Sciatic nerve (tissue), 2 donors: ENCODE measurements around the gene AKR1B1. TPM values are rescaled to one million over a fixed set of nuclear protein-coding genes. Genes with fewer than 3 reads are reported as not detected.
"Not testable (repeated sequence)": the region's sequence is repeated elsewhere in the genome, so short reads cannot be mapped to it uniquely, and the experiment has no call there.

Source experiments
- ATAC-seq: fragments of 200-7000 bp; cut with Tn5 transposase; one replicate; pipeline ENCODE4 v1.9.1; 2020; ENCODE audit warnings: mild to moderate bottlenecking, moderate library complexity
- DNase-seq: peaks from one replicate; pipeline ENCODE4 v3.0.0-alpha.2; 2020; ENCODE audit warnings: low spot score
- intact Hi-C: fragments of 100-400 bp; cut with DNase I; formaldehyde crosslinking; loops from one replicate; pipeline ENCODE4 v1.14.2; 2022
- total RNA-seq: library from RNA; stranded (reverse); fragmentation: NEBNext Ultra II Directional; extraction: Animal tissue kit (Norgen Biotek cat#: 25700); gene quantifications from one replicate; pipeline ENCODE4 v1.2.1, GENCODE V29; 2021
- donor health status: DM: no; HTN: no; CAD: no.
- donor health status: DM: no; HTN: no; CAD: no.

AKR1B1 gene
- 273 TPM for total RNA-seq

DNA sequence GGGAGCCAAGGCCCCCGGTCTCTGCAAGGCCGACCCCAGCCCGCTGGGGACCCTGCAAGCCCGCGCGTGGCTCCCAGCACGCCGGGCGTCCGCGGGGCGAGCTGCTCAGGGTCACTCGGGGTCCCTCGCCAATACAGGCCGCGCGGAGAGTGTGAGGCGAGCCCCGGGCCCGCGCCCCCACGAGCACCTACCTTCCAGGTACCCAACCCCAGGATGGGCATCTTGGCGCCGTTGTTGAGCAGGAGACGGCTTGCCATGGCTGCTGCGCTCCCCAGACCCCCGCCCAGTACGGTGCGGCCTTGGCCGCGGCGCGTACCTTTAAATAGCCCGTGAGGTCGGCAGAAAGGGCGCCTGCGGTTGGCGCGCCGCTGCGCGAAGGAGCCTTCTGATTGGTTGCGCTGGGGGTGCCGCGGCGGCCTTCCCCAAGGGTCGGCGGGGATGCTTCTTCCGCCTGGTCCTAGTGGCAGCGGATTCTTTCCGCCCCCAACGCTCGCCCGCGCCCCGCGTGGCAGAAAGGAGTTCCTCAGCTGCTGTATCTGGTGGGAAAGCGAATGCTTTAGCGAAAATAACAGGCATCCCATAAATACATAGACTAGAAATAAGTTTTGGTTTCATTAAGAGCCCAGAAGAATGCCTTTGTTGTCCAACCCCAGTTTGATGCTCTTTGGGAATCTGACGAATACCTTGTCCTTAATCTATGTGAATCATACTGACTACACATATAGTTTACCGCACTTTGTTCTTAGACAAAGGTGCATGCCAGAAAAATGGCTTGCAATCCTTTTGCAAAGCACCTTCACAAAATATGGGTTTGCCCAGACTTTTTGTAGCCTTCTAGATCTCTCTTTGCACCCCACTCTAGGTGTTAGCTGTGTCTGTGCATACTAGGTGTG is at the start of gene AKR1B1:
Gene AKR1B1 (minus strand): TSS at position 295 of the 893 bp plus-strand sequence. CDS start 38 bp downstream, at position 257.
- intact Hi-C loops = loop anchor here (5.0 kb wide), 1 partner anchor 1173 kb away; no protein-coding TSS in a partner anchor
- ATAC-seq (peak; percentile 98), DNase-seq (peak; percentile 93)

DNA sequence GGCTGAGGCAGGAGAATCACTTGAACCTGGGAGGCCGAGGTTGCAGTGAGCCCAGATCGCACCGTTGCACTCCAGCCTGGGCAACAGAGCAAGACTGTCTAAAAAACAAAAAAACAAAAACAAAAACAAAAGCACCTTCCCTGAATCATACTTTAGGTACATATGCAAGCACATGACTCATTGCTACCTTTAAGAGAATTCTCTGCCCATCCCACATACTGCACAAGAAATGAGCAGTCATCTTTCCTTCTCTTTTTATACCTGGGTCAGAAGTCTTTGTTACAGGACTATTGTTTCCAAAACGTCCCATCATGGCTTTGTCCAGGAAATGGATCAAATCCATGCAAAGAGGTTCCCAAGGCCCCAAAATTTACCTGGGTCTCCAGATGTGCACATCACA is 47.0 kb upstream of the AKR1B1 start:
- ATAC-seq (no peak), DNase-seq (no peak)
- intact Hi-C loops = no loop called here

DNA sequence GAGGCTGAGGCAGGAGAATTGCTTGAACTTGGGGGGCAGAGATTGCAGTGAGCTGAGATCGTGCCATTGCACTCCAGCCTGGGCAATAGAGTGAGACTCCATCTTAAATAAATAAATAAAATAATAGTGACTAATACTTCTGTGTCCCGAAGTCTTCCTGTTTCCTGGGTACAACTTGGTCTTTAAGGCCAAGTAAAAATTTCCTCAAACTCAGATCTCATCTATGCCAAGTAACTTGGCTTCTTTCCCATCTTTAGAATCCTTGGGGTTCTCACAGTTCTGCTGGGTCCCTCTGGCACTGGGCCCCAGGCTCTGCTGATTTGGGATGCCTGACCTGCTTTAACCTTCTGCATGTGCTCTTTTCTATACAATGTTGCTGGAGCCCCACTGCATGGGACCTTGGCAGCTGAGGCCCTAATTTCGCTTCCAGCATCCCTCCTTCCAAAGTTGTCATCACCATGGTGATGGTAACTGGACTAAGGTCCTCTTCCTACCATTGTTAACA is 45.8 kb upstream of the AKR1B1 start:
- DNase-seq (no peak), ATAC-seq (peak; percentile 18)
- intact Hi-C loops = no loop called here

DNA sequence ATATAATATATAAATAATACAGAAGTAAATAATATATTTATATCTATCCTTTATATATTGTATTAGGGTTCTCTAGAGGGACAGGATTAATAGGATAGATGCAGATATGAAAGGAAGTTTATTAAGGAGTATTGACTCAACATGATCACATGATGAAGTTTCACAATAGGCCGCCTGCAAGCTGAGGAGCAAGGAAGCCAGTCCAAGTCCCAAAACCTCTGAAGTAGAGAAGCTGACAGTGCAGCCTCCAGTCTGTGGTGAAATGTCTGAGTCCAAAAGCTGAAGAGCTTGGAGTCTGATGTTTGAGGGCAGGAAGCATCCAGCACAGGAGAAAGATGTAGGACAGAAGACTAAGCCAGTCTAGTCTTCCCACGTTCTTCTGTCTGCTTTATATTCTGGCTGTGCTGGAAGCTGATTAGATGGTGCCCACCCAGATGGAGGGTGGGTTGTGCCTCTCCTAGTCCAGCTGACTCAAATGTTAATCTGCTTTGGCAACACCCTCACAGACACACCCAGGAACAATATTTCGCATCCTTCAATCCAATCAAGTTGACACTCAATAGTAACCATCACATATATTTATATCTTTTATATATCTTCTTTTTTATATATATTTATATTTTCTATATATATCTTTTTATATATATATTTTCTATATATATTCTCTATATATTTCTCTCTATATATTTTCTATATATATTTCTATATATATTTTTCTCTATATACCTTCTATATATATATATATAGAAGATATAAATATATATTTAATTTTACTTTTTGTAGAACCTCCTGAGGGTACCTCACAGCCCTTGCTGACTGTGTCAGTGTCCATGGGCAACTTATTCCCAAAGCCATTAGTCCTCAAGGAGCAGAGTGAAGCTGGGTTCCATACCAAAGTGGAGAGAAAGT is 43.8 kb upstream of the AKR1B1 start:
- intact Hi-C loops = no loop called here
- ATAC-seq (peak; percentile 93), DNase-seq (peak; percentile 62)

DNA sequence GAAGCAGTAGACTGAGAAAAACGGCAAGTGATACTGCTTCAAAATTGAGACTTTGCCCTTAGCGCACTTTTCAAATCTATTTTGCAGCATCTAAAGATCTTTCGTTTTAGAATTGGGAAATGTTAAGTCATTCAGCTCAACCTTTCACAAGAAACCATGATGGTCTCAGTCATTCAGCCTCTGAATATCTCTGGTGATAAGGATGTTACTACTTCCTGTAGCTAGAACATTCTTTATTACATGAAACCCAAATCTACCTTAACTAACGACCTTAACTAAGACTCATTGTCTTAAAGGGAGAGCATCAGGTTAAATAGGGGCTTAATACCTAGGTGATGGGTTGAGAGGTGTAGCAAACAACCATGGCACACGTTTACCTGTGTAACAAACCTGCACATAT is 42.1 kb upstream of the AKR1B1 start:
- no peak for DNase-seq
- ATAC-seq = no peak
- intact Hi-C loops = no loop called here

DNA sequence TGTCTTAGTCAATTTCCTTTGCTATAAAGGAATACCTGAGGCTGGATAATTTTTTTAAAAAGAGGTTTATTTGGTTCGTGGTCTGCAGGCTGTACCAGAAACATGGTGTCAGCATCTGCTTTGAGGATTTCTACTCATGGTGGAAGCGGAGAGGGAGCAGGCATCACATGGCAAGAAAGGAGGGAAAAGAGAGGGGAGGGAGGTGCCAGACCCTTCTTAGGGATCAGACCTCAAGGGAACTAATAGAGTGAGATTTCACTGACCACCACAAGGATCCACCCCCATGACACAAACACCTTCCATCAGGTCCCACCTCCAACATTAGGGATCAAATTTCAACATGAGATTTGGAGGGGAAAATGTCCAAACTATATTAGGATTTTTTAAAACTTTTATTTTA is 41.5 kb upstream of the AKR1B1 start:
- ATAC-seq = no peak
- intact Hi-C loops = no loop called here
- DNase-seq = no peak

DNA sequence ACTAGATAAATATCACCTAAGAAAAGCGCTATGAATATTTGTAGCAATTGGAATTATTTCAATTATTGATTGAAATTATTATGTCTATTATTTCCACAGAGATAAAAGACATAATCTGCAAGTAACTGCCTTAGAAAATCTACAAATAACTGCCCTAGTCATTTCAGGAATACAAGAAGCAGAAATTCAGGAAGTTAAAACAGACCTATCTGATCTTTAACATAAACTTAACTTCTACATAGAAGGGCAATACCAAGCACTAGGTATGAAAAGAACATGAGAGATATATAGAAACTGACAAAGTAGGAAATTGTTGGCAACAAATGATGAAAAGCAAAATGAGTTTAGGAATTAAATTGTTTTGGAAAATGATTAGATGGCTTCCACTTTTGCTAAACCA is 36.6 kb upstream of the AKR1B1 start:
- ATAC-seq (no peak), DNase-seq (no peak)
- intact Hi-C loops = no loop called here

DNA sequence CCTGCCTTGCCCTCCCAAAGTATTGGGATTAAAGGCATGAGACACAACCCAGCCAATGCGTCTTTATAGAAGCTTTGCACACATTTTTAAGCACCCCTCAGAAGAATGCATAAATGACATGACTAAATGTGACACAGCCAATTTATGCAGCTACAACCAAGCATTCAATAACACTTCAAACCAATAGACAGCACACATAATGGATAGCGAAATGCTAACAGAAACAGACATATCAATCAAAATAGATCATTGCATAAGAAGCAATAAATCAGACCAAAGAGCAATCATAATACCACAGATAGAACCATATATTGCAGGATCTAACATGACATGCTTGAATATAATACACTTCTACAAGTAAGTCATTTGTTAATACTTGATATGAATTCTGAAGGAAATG is 34.2 kb upstream of the AKR1B1 start:
- intact Hi-C loops = no loop called here
- ATAC-seq = no peak
- no peak for DNase-seq

DNA sequence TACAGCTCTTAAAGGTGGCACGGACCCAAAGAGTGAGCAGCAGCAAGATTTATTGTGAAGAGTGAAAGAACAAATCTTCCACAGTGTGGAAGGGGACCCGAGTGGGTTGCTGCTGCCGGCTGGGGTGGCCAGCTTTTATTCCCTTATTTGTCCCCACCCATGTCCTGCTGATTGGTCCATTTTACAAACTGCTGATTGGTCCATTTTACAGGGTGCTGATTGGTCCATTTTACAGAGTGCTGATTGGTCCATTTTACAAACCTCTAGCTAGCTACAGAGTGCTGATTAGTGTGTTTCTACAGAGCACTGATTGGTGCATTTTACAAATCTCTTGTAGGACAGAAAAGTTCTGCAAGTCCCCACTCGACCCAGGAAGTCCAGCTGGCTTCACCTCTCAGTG is 28.8 kb upstream of the AKR1B1 start:
- ATAC-seq, intact Hi-C loops, DNase-seq: not testable (repeated sequence)

DNA sequence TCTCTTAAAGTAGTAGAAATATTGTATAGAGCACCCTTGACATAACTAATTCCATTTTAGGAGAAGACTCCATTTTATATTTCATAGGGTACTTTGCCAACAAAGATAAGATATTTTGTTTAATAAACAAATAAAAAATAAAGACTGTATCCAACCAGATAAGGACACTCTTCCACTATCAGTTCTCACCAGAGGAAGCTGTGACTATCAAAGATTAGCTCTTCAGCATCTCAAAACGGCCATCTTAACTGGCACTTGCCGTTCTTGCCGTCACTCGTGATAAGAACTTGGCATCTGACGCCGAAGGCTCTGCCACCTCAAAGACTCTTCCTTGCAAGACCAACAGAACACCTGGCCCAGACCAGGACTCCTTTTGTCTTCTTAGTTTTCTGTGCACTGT is 26.3 kb upstream of the AKR1B1 start:
- DNase-seq = no peak
- intact Hi-C loops = no loop called here
- no peak for ATAC-seq

DNA sequence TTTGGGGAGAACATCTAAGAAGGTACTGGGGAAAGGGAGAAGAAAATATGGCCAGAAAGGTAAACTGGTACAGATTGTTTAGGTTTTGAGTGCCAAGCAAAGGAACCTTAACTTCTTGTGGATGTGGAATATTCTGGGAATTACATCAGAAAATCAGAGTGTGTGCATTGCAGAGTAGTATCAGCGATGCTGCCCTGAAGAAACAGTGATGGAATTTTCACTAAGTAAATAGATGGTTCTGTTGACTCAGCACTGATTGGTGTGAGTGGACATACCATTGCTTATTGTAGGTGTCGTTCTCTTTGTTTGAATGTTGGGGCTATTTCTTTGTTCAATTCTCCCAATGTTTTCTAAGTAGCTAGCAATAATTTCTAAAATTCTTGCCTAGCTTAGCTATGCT is 24.4 kb upstream of the AKR1B1 start:
- DNase-seq (no peak), ATAC-seq (no peak)
- intact Hi-C loops = no loop called here

DNA sequence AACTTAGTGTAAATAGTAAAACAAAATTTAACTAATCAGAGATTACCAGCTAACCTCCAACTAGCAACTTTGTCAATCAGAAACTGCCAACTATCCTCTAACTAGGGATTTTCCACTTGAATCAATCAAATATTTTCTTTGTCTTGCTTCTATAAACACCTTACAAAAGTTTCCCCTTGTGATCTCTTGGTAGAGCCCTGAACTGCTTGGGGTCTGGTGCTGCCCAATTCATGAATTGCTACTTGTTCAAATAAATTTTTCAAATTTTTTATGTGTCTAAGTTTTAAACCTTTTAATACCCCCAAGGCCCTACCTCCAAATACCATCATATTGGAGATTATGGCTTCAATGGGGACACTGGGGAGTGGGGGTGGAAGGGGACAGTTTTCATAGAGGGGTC is 24.0 kb upstream of the AKR1B1 start:
- intact Hi-C loops = no loop called here
- ATAC-seq = no peak

DNA sequence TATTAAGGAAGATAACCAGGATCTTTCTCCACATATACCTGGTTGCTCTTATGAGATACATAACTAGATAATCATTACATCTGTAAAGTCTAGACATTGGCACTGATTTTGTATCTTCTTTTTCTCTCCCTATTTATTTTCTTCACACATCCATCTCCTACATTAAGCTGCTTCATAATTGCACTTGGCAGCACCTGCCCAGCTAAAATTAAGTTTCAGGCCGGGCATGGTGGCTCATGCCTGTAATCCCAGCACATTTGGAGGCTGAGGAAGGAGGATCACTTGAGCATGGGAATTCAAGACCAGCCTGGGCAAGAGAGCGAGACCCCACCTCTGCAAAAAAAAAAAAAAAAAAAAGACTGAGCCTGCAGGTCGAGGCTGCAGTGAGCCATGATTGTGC is 22.3 kb upstream of the AKR1B1 start:
- ATAC-seq = no peak
- intact Hi-C loops = no loop called here
- DNase-seq = no peak

More for the DNA sequence above, 24.0 kb upstream of the AKR1B1 start:
- no peak for DNase-seq

DNA sequence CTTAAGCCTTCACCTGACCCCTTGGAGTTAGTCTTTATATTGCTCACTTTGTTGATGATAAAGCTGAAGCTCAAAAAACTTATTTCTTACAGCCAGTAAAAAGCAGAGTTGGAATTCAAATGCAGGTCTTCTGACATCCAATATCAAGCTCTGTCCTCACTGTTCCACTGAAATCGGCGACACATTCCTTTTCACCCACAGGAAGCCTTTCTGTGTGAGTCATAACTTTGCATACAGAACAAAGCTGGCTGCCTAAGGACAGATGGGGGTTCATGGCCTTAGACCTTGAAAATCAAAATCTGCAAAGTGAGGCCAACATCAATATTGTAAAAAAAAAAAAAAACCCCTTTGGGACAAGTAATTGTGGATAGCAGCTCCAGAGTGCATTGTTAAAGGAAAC is 21.8 kb upstream of the AKR1B1 start:
- DNase-seq (no peak), ATAC-seq (peak; percentile 67)
- intact Hi-C loops = no loop called here

DNA sequence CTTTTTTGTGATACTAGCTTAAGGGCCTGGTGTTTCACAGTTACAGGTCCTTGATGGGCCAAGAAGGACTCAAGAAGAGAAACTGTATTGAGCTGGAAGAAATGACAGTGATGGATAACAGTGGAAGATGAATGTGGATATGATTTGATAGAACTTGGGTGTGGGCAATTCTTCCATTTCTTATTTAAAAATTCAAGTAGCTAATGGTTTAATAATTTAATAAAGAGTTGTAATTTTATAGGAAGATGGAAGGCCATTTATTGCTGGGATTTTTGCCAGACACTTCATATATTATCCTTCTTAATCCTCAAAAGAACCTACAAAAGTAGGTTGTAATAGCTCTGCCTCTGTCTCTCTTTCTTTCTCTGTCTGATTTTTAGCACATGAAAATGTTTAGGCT is 21.3 kb upstream of the AKR1B1 start:
- ATAC-seq = no peak
- intact Hi-C loops = no loop called here
- DNase-seq = no peak

DNA sequence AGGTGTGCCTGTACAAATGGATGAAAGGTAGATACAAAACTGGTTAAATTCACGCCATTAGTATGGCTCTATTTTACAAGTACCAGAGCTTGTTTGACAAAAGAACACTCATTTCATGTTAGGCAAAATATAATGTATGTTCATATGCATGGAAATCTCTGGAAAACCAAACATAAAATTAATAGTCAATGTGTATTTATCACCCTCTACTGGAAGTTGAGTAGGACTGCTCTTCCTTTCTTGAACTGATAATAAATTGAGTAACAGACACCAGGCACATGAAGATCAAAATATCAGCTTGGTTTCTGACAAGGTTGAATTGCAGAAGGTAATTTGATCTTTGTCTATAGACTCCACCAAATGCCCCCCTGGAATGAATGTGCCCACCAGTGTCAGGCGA is 19.8 kb upstream of the AKR1B1 start:
- DNase-seq = no peak
- no peak for ATAC-seq
- intact Hi-C loops = no loop called here

DNA sequence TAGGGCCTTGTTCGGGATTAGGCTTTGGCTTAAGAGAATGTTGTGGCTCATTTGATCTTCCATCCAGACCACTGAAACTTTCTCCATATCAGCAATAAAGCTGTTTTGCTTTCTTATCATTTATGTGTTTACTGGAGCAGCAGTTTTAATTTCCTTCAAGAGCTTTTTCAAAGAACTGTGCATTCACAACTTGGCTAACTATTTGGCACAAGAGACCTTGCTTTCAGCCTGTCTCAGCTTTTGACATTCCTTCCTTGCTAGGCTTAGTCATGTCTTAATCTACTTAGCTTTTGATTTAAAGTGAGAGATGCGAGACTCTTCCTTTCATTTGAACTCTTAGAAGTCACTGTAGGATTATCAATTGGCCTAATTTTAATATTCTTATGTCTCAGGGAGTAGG is 19.1 kb upstream of the AKR1B1 start:
- ATAC-seq = no peak
- intact Hi-C loops = no loop called here

DNA sequence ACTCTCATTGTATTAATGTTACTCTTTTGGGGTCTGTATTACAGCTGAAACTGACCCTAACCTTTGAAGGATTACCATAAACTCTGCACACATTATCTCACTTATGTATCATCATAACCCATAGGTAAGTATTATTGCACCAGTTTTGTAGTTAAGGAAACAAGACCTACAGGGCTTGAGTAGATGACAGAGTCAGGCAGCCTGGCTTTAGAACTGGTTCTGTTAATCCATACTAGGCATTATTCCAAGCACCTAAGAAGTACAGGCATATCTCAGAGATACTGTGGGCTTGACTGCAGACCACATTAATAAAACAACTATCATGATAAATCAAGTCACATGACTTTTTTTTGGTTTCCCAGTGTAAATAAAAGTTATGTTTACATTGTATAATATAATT is 17.1 kb upstream of the AKR1B1 start:
- intact Hi-C loops = no loop called here
- ATAC-seq = no peak

More for the DNA sequence above, 19.1 kb upstream of the AKR1B1 start:
- no peak for DNase-seq

DNA sequence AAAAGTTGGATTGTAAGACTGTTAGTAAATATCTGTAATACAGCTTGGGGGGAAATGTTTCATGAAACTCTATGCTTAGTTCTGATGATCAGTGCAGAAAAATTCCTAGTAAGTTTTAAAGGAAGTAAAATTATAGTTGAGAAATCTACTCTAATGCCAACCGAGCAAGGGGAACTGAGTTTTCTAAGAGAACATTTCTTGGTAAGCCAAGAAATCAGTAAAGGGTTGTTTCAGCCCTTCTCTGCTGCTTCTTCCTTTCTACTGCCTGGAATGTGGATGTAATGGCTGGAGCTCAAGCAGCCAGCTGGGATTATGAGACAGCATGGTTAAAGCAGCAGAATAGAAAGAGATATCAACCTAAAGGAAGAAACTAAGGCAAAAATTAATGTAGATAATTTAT is 15.9 kb upstream of the AKR1B1 start:
- intact Hi-C loops = no loop called here
- ATAC-seq (no peak), DNase-seq (no peak)

More for the DNA sequence above, 17.1 kb upstream of the AKR1B1 start:
- no peak for DNase-seq

DNA sequence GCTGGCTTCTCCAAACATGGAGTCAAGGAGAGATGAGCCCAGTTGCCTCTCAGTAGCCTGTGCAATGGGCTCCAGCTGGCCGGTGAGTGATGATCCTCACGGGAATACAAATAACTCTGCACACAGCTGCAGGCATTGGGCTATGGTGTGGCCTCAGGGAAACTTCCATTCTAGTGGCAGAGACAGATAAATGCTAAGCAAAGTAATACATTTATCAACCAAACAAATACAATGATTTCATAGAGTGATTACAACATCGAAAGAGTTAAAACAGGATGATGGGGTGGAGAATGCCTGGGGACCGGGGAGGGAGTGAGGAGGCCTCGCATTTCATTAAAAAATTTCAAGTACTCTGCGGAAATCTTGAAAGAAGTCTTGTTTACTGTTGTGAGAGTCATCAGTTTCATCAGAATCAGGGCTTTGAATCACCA is 15.0 kb upstream of the AKR1B1 start:
- DNase-seq = no peak
- intact Hi-C loops = no loop called here

More for the DNA sequence above, 15.0 kb upstream of the AKR1B1 start:
- peak; percentile 60 for ATAC-seq
